Fibroblast of lung (primary cell): ENCODE results near the gene RFX2. TPM values are rescaled to one million over a fixed set of nuclear protein-coding genes. Genes with fewer than 3 reads are reported as not detected.

Experiments
- DNase-seq, 2 donors: peaks; one replicate each; pipeline versions ENCODE4 v3.0.0 to v3.0.0-alpha.2; 2010; ENCODE audit warnings: low read depth in 2 of 2
- H2AFZ ChIP-seq: 2 replicates; pipeline ENCODE4 v1.5.1; 2012; ENCODE audit warnings: low read length, control low read depth, inconsistent platforms
- H3K27ac ChIP-seq: 2 replicates; pipeline ENCODE4 v1.5.1; 2011; ENCODE audit warnings: low read length, control low read depth; ENCODE audit not compliant: insufficient read depth
- H3K27me3 ChIP-seq: 2 replicates; pipeline ENCODE4 v1.5.1; 2011; ENCODE audit warnings: mild to moderate bottlenecking, low read length; ENCODE audit not compliant: control insufficient read depth, insufficient read depth
- H3K36me3 ChIP-seq: 2 replicates; pipeline ENCODE4 v1.5.1; 2011; ENCODE audit warnings: low read length; ENCODE audit not compliant: control insufficient read depth, insufficient read depth
- H3K4me1 ChIP-seq: 2 replicates; pipeline ENCODE4 v1.5.1; 2011; ENCODE audit warnings: low read length; ENCODE audit not compliant: control insufficient read depth, insufficient read depth; ENCODE audit errors: extremely low read depth
- H3K4me2 ChIP-seq: 2 replicates; pipeline ENCODE4 v1.5.1; 2011; ENCODE audit warnings: low read length, control low read depth; ENCODE audit not compliant: insufficient read depth; ENCODE audit errors: extremely low read depth
- H3K4me3 ChIP-seq, 4 experiments: fragments of 200-600 bp in 1 of 4; sonication (generic) in 1 of 4; replicated peaks in 1 of 4; 2 replicates each; pipeline ENCODE4 v1.5.1; 2011 to 2016; ENCODE audit warnings: low read length in 4 of 4, low read depth in 3 of 4, mild to moderate bottlenecking in 3 of 4, control low read depth in 2 of 4, inconsistent platforms in 1 of 4, mixed read lengths in 1 of 4; ENCODE audit not compliant: insufficient read depth in 1 of 4; ENCODE audit errors: control extremely low read depth in 1 of 4
- H3K79me2 ChIP-seq: 2 replicates; pipeline ENCODE4 v1.5.1; 2012; ENCODE audit warnings: mild to moderate bottlenecking, low read length, inconsistent platforms; ENCODE audit not compliant: control insufficient read depth, insufficient read depth
- H3K9ac ChIP-seq: 2 replicates; pipeline ENCODE4 v1.5.1; 2011; ENCODE audit warnings: mild to moderate bottlenecking, low read length, control low read depth; ENCODE audit not compliant: insufficient read depth
- H3K9me3 ChIP-seq: 2 replicates; pipeline ENCODE4 v1.5.1; 2012; ENCODE audit warnings: low read depth, low read length; ENCODE audit not compliant: control insufficient read depth, insufficient read depth
- H4K20me1 ChIP-seq: 2 replicates; pipeline ENCODE4 v1.5.1; 2011; ENCODE audit warnings: low read length; ENCODE audit not compliant: control insufficient read depth, insufficient read depth; ENCODE audit errors: extremely low read depth
- EZH2 ChIP-seq: IDR thresholded peaks from 2 replicates; pipeline ENCODE4 v1.5.1; 2012; ENCODE audit warnings: low read length, control low read depth, mild to moderate bottlenecking; ENCODE audit errors: missing control alignments
- polyA plus RNA-seq, 2 donors: library from polyadenylated mRNA; depleted of rRNA in 1 of 2; stranded (reverse) in 1 of 2; unstranded in 1 of 2; fragments of >200 nt; gene quantifications; 2 replicates each; pipeline ENCODE4 v1.2.1, GENCODE V29; 2011 to 2012; ENCODE audit warnings: missing spikeins in 1 of 2
- total RNA-seq: library from RNA; depleted of rRNA; stranded (reverse); fragments of >200 nt; gene quantifications from 2 replicates; pipeline ENCODE4 v1.2.1, GENCODE V29; 2014
- TF ChIP-seq, protein P1 (sequence below), 2 donors: IDR thresholded peaks in 1 of 2; conservative IDR thresholded peaks in 1 of 2; 1 replicate in 1 of 2; 2 replicates in 1 of 2; pipeline ENCODE4 v1.5.1; 2011 to 2012; ENCODE audit warnings: low read length in 2 of 2, control low read depth in 1 of 2, inconsistent platforms in 1 of 2, low read depth in 1 of 2, mild to moderate bottlenecking in 1 of 2

RFX2 gene
- total and polyA plus RNA-seq, 2 donors (not counting 1 experiment from before 2014, with no cell fraction given), result 2.5 to 9.6 TPM

DNA sequence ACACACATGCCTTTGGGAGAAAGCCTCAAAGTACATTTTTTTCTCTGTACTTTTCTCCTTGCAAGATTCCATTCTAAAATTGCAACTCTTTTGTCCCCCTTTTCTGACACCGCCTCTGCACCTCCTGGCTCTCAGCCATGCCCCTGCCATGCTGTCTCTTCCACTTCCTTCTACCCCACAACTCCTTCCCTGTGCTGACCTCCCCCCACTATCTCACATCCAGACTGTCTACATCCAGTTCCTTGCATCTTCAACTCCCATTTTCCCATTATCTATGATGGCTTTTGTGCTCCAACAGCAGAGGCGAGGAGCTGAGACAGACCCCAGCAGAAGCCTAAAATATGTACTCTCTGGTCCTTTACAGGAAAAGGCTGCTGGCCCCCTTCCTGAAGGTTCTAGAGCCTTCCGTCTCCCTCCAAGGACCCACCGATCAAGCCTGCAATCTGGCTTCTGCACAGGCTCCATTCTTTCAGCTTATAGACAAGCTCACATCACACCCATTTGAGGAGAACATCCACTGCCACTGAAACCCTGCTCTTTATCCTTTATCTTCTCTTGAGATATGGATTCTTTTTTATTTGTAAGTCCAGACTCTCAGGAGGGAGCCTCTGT, 50.2 kb downstream of the RFX2 start:
- Histone ChIP-seq H3K9ac (no peak overlapping the region), H3K27ac (no peak overlapping the region), H2AFZ (no peak overlapping the region), H3K4me2 (no peak overlapping the region), H3K36me3 (no peaks in the 10 kb centered on the region), H3K4me3 (no peak overlapping the region), H3K27me3 (no peaks in the 10 kb centered on the region), H3K79me2 (no peaks in the 10 kb centered on the region), H3K9me3 (no peaks in the 10 kb centered on the region), H3K4me1 (peaks cover 24% of the 10 kb centered on the region), H4K20me1 (no peaks in the 10 kb centered on the region)
- DNase-seq, result no peak
- TF ChIP-seq, protein P1, sequence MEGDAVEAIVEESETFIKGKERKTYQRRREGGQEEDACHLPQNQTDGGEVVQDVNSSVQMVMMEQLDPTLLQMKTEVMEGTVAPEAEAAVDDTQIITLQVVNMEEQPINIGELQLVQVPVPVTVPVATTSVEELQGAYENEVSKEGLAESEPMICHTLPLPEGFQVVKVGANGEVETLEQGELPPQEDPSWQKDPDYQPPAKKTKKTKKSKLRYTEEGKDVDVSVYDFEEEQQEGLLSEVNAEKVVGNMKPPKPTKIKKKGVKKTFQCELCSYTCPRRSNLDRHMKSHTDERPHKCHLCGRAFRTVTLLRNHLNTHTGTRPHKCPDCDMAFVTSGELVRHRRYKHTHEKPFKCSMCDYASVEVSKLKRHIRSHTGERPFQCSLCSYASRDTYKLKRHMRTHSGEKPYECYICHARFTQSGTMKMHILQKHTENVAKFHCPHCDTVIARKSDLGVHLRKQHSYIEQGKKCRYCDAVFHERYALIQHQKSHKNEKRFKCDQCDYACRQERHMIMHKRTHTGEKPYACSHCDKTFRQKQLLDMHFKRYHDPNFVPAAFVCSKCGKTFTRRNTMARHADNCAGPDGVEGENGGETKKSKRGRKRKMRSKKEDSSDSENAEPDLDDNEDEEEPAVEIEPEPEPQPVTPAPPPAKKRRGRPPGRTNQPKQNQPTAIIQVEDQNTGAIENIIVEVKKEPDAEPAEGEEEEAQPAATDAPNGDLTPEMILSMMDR (conservative IDR thresholded peaks at IDR 0.05 in 1 of 2, IDR thresholded peaks at IDR 0.05 in 1 of 2; ENCODE audit: low read depth in 1 of 2, low read length in 2 of 2), result no peak
- TF ChIP-seq EZH2, result no peak

DNA sequence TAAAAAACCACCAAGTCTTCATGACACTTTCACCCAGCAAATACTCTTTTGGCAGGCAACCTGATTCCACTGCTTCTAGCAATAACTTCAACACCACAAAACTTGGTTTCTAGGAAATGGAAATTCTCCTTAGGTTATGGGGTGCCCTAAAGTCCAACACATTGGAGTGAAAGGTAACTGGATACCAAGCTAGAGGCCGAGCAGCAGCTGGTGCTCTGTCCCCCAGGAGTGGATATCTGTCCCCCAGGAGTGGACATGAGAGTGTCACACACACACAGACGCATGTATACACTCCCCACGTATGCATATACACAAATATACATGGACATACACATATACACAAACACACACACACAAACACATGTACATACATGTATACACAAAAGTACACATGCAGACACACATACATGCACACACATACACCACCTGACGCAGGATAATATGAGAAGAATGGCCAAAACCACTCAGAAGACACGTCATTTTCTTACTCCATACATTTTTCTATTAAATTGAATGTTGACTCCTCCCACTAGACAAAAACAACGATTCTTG, 50.8 kb downstream of the RFX2 start:
- no peaks in the 10 kb centered on the region for H3K79me2 ChIP-seq

DNA sequence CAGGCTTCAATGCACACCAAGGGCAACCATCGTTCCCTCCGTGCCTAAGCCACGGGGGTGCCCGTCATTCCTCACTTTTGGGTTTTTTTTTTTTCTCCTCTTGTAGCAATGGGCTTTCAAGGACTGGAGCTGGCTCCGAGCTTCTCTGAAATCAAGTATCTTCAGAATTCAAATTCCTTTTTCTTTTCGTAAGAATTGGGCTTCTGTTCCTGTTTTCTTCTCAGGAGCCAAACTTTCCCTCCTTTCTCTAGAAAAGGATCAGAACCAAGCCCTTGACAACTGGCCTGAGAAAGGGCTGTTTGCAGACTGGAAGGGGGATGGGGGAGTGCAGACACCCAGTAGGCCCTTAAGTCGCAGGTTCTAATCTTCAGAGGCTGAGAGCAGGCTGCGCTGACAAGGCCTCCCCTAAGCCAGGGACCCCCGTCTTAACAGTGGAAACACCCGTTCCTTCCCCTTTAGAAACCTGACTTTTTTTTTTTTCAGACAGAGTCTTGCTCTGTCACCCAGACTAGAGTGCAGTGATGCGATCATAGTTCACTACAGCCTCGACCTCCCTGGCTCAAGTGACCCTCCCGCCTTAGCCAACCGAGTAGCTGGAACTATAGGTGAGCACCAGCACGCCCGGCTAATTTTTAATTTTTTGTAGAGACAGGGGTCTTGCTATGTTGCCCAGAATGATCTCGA, 51.6 kb downstream of the RFX2 start:
- DNase-seq, result no peak
- Histone ChIP-seq H3K4me3 (no peak overlapping the region), H4K20me1 (no peaks in the 10 kb centered on the region), H3K27me3 (no peaks in the 10 kb centered on the region), H3K9ac (no peak overlapping the region), H3K27ac (no peak overlapping the region), H3K4me2 (no peak overlapping the region), H3K36me3 (no peaks in the 10 kb centered on the region), H2AFZ (no peak overlapping the region), H3K79me2 (no peaks in the 10 kb centered on the region), H3K4me1 (peaks cover 21% of the 10 kb centered on the region), H3K9me3 (no peaks in the 10 kb centered on the region)
- no peak for TF ChIP-seq EZH2
- TF ChIP-seq, protein P1 (conservative IDR thresholded peaks at IDR 0.05 in 1 of 2, IDR thresholded peaks at IDR 0.05 in 1 of 2; ENCODE audit: low read depth in 1 of 2, low read length in 2 of 2), result no peak

More for the DNA sequence above, 50.8 kb downstream of the RFX2 start:
- no peak overlapping the region for H3K4me2 ChIP-seq
- no peak overlapping the region for H2AFZ ChIP-seq
- H3K4me1 ChIP-seq, result peaks cover 23% of the 10 kb centered on the region
- H3K27me3 ChIP-seq, result no peaks in the 10 kb centered on the region
- no peak overlapping the region for H3K4me3 ChIP-seq
- H3K27ac ChIP-seq, result no peak overlapping the region
- H3K9me3 ChIP-seq, result no peaks in the 10 kb centered on the region
- TF ChIP-seq EZH2, result no peak
- TF ChIP-seq, protein P1 (conservative IDR thresholded peaks at IDR 0.05 in 1 of 2, IDR thresholded peaks at IDR 0.05 in 1 of 2; ENCODE audit: low read depth in 1 of 2, low read length in 2 of 2), result no peak
- H4K20me1 ChIP-seq, result no peaks in the 10 kb centered on the region
- no peak overlapping the region for H3K9ac ChIP-seq
- no peak for DNase-seq
- H3K36me3 ChIP-seq, result no peaks in the 10 kb centered on the region
